OCI-LY1 (cell line): ENCODE results near the gene YARS1.

ENCODE experiments used
- H2AFZ ChIP-seq: fragments of 200-600 bp; sonication (generic), shearing (Covaris generic); 2 replicates; pipeline ENCODE4 v1.6.0; 2014; ENCODE audit warnings: antibody characterized with exemption, mild to moderate bottlenecking, low read length
- H3F3A ChIP-seq: fragments of 200-600 bp; sonication (generic), shearing (Covaris generic); 2 replicates; pipeline ENCODE4 v1.6.0; 2014; ENCODE audit warnings: mild to moderate bottlenecking, antibody characterized with exemption, low read length, moderate library complexity; ENCODE audit not compliant: insufficient read depth
- H3K27ac ChIP-seq: fragments of 200-600 bp; sonication (generic); 2 replicates; pipeline ENCODE4 v1.5.1; 2014; ENCODE audit warnings: low read length, mixed run types, mild to moderate bottlenecking, low read depth; ENCODE audit not compliant: poor library complexity, severe bottlenecking
- H3K27me3 ChIP-seq: fragments of 200-600 bp; sonication (generic); 2 replicates; pipeline ENCODE4 v1.6.0; 2014; ENCODE audit warnings: antibody characterized with exemption, mild to moderate bottlenecking, low read length, moderate library complexity; ENCODE audit not compliant: insufficient read depth
- H3K36me3 ChIP-seq: fragments of 200-600 bp; sonication (generic); 2 replicates; pipeline ENCODE4 v1.6.1; 2014; ENCODE audit warnings: mild to moderate bottlenecking, antibody characterized with exemption, low read length, moderate library complexity, mixed read lengths; ENCODE audit not compliant: insufficient read depth
- H3K4me1 ChIP-seq: fragments of 200-600 bp; sonication (generic); 2 replicates; pipeline ENCODE4 v1.5.1; 2014; ENCODE audit warnings: mild to moderate bottlenecking, low read length, moderate library complexity; ENCODE audit not compliant: insufficient read depth, severe bottlenecking
- H3K4me2 ChIP-seq: fragments of 200-600 bp; sonication (generic), shearing (Covaris generic); 2 replicates; pipeline ENCODE4 v1.6.1; 2014; ENCODE audit warnings: low read length
- H3K4me3 ChIP-seq: fragments of 200-600 bp; sonication (generic); 2 replicates; pipeline ENCODE4 v1.5.1; 2014; ENCODE audit warnings: low read length, low read depth, mild to moderate bottlenecking, mixed read lengths; ENCODE audit not compliant: poor library complexity, severe bottlenecking
- H3K79me2 ChIP-seq: fragments of 200-600 bp; shearing (Covaris generic); 2 replicates; pipeline ENCODE4 v1.6.1; 2016; ENCODE audit warnings: mixed run types, low read length, mixed read lengths; ENCODE audit not compliant: insufficient read depth
- H3K9ac ChIP-seq: fragments of 200-600 bp; sonication (generic), shearing (Covaris generic); 2 replicates; pipeline ENCODE4 v1.6.1; 2014; ENCODE audit warnings: mild to moderate bottlenecking, low read length, mixed read lengths
- H3K9me2 ChIP-seq: fragments of 200-600 bp; sonication (generic), shearing (Covaris generic); 2 replicates; pipeline ENCODE4 v1.6.1; 2014; ENCODE audit warnings: low read depth, mild to moderate bottlenecking, low read length, mixed read lengths
- H3K9me3 ChIP-seq: fragments of 200-600 bp; shearing (Covaris generic); 2 replicates; pipeline ENCODE4 v1.6.1; 2014; ENCODE audit warnings: low read length, mixed read lengths
- H4K20me1 ChIP-seq: fragments of 200-600 bp; sonication (generic), shearing (Covaris generic); 2 replicates; pipeline ENCODE4 v1.6.0; 2016; ENCODE audit warnings: mild to moderate bottlenecking, low read length; ENCODE audit not compliant: insufficient read depth
- EZH2 ChIP-seq: fragments of 200-600 bp; sonication (generic), shearing (Covaris generic); IDR thresholded peaks from 2 replicates; pipeline ENCODE4 v1.8.0; 2017; ENCODE audit warnings: borderline replicate concordance, mixed run types, mild to moderate bottlenecking, antibody characterized with exemption, low read length, moderate library complexity, mixed read lengths
- TF ChIP-seq, protein P1 (sequence below): fragments of 200-600 bp; sonication (generic), shearing (Covaris generic); IDR thresholded peaks from 2 replicates; pipeline ENCODE4 v1.5.1; 2017; ENCODE audit warnings: mild to moderate bottlenecking, antibody characterized with exemption, low read length, moderate library complexity, mixed read lengths

Gene YARS1

DNA sequence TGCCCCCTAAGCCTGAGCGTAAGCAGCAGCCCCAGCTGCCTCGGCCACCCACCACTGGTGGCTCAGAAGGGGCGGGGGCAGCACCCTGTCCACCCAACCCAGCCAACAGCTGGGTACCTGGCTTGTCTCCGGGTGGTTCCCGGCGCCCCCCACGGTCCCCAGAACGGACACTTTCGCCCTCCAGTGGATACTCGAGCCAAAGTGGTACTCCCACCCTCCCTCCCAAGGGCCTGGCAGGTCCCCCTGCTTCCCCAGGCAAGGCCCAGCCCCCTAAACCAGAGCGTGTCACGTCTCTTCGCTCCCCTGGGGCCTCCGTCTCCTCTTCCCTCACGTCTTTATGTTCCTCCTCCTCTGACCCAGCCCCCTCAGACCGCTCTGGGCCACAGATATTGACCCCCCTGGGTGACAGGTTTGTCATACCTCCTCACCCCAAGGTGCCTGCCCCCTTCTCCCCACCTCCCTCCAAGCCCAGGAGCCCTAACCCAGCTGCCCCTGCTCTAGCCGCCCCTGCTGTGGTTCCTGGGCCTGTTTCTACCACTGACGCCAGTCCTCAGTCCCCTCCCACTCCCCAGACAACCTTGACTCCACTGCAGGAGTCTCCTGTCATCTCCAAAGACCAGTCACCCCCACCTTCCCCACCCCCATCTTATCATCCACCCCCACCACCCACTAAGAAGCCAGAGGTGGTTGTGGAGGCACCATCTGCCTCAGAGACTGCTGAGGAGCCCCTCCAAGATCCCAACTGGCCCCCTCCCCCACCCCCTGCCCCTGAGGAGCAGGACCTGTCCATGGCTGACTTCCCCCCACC lies 46.2 kb downstream of the YARS1 start:
- no peaks in the 10 kb centered on the region for H3F3A ChIP-seq
- no peaks in the 10 kb centered on the region for H3K9me3 ChIP-seq
- no peak overlapping the region for H3K4me2 ChIP-seq
- no peak overlapping the region for H3K4me3 ChIP-seq
- TF ChIP-seq, protein P1, sequence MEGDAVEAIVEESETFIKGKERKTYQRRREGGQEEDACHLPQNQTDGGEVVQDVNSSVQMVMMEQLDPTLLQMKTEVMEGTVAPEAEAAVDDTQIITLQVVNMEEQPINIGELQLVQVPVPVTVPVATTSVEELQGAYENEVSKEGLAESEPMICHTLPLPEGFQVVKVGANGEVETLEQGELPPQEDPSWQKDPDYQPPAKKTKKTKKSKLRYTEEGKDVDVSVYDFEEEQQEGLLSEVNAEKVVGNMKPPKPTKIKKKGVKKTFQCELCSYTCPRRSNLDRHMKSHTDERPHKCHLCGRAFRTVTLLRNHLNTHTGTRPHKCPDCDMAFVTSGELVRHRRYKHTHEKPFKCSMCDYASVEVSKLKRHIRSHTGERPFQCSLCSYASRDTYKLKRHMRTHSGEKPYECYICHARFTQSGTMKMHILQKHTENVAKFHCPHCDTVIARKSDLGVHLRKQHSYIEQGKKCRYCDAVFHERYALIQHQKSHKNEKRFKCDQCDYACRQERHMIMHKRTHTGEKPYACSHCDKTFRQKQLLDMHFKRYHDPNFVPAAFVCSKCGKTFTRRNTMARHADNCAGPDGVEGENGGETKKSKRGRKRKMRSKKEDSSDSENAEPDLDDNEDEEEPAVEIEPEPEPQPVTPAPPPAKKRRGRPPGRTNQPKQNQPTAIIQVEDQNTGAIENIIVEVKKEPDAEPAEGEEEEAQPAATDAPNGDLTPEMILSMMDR: no peak
- TF ChIP-seq EZH2: no peak
- H4K20me1 ChIP-seq: no peaks in the 10 kb centered on the region
- no peaks in the 10 kb centered on the region for H3K79me2 ChIP-seq
- H3K9ac ChIP-seq: no peak overlapping the region
- no peaks in the 10 kb centered on the region for H3K27me3 ChIP-seq
- no peaks in the 10 kb centered on the region for H3K9me2 ChIP-seq
- no peaks in the 10 kb centered on the region for H3K4me1 ChIP-seq
- H2AFZ ChIP-seq: no peak overlapping the region
- H3K36me3 ChIP-seq: peaks cover 12% of the 10 kb centered on the region
- H3K27ac ChIP-seq: no peak overlapping the region

DNA sequence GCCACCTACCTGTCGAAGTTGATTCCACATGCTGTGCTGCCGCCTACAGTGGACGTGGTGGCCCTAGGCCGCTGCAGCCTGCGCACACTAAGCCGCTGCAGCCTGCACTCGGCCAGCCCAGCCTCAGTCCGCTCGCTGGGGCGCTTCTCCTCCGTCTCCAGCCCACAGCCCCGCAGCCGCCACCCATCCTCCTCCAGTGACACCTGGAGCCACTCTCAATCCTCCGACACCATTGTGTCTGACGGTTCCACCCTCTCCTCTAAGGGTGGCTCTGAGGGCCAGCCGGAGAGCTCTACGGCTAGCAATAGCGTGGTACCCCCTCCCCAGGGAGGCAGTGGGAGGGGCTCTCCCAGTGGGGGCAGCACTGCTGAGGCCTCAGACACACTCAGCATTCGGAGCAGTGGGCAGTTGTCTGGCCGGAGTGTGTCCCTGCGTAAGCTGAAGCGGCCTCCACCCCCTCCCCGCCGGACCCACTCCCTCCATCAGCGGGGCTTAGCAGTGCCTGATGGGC lies 46.9 kb downstream of the YARS1 start:
- no peak overlapping the region for H3K27ac ChIP-seq
- peaks cover 5% of the 10 kb centered on the region for H3K36me3 ChIP-seq
- no peak overlapping the region for H3K4me2 ChIP-seq

DNA sequence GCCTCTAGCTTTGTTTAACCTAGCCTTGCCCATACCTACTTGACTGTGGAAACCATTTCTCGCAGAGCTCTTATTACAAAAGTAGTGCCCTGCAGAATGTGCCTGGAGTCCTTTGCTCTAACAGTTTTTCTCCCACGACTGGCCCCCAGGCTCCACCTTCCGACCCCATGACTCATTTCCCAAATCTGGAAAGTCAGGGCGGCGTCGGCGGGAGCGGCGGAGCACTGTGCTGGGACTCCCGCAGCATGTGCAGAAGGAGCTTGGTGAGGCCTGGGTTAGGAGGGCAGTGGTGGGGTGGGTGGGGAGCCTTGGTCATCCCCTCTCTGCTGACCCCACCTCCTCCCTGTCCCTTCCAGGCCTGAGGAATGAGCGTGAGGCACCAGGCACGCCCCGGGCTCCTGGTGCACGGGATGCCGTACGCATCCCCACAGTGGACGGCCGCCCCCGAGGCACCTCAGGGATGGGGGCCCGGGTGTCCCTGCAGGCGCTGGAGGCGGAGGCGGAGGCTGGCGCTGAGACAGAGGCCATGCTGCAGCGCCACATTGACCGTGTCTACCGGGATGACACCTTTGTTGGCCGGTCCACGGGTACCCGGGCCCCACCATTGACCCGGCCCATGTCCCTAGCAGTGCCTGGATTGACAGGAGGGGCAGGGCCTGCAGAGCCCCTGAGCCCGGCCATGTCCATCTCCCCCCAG lies 47.5 kb downstream of the YARS1 start:
- H3K9ac ChIP-seq: no peak overlapping the region
- TF ChIP-seq EZH2: no peak
- H3K9me2 ChIP-seq: no peaks in the 10 kb centered on the region
- H3K4me1 ChIP-seq: no peaks in the 10 kb centered on the region
- H3K79me2 ChIP-seq: no peaks in the 10 kb centered on the region
- no peaks in the 10 kb centered on the region for H4K20me1 ChIP-seq
- H3F3A ChIP-seq: no peaks in the 10 kb centered on the region
- H3K27ac ChIP-seq: no peak overlapping the region
- no peaks in the 10 kb centered on the region for H3K9me3 ChIP-seq
- H3K4me3 ChIP-seq: no peak overlapping the region
- H3K4me2 ChIP-seq: no peak overlapping the region
- H3K27me3 ChIP-seq: no peaks in the 10 kb centered on the region
- H2AFZ ChIP-seq: no peak overlapping the region
- H3K36me3 ChIP-seq: no peaks in the 10 kb centered on the region

More for the DNA sequence above, 46.9 kb downstream of the YARS1 start:
- Histone ChIP-seq H3F3A (no peaks in the 10 kb centered on the region), H3K9ac (no peak overlapping the region), H3K79me2 (no peaks in the 10 kb centered on the region), H3K4me1 (no peaks in the 10 kb centered on the region), H3K9me2 (no peaks in the 10 kb centered on the region), H2AFZ (no peak overlapping the region), H3K9me3 (no peaks in the 10 kb centered on the region), H4K20me1 (no peaks in the 10 kb centered on the region), H3K4me3 (no peak overlapping the region), H3K27me3 (no peaks in the 10 kb centered on the region)
- TF ChIP-seq EZH2: no peak
- TF ChIP-seq, protein P1: no peak
